ENCODE results near the gene EFHC1. TPM values are rescaled to one million over a fixed set of nuclear protein-coding genes. Genes with fewer than 3 reads are reported as not detected.
A peak's percentile ranks its signal among the peaks of the same experiment; 100 is the strongest.
"Not testable (repeated sequence)": the region's sequence is repeated elsewhere in the genome, so short reads cannot be mapped to it uniquely, and the experiment has no call there.

Gene EFHC1, protein sequence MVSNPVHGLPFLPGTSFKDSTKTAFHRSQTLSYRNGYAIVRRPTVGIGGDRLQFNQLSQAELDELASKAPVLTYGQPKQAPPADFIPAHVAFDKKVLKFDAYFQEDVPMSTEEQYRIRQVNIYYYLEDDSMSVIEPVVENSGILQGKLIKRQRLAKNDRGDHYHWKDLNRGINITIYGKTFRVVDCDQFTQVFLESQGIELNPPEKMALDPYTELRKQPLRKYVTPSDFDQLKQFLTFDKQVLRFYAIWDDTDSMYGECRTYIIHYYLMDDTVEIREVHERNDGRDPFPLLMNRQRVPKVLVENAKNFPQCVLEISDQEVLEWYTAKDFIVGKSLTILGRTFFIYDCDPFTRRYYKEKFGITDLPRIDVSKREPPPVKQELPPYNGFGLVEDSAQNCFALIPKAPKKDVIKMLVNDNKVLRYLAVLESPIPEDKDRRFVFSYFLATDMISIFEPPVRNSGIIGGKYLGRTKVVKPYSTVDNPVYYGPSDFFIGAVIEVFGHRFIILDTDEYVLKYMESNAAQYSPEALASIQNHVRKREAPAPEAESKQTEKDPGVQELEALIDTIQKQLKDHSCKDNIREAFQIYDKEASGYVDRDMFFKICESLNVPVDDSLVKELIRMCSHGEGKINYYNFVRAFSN
- 4.0 and 4.1 TPM in 2 replicates for total RNA-seq

DNA sequence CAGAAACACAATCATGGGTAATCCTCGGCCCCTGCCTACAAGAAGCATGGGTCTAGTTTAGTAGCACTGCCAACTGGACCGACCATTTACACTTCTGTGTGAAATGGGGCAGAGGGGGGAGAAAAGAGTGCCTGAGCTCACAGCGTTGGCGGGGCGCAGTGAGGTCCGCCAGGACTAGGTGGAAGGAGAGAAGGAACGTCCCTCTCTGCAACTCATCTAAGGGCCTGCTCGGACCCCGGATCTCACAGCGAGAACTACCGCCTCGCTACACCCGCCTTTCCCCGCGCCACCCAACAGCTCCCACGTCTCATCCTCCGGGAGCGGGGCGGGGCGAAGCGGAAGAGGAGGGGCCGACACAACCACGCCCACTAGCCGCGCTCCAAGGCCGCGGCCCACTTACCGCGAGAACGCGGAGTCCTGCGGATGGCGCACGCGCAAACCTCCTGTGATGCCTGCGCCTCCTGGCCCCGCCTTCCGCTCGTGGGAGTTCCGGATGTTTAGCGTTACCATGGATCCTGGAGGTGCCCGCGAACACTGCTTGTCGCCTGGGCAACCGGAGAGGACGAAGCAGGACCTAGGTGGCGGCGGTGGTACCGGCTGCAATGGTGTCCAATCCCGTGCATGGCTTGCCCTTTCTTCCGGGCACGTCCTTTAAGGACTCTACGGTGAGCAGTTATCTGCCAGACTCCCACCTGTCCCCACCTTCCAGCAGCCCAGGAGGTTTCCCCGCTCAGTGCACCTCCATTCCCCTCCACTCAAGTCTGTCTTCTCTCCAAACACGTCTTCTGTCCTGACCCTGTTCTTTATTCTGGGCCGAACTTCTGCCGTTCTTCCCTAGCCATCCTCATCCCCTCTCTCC lies at the start of gene EFHC1:
Gene EFHC1, plus strand, starts transcription at position 534 of the 859 bp plus-strand sequence. Its CDS starts 69 bp downstream, at position 603.
- peak; percentile 99 for DNase-seq (ENCODE audit: low read depth in 2 of 2)

DNA sequence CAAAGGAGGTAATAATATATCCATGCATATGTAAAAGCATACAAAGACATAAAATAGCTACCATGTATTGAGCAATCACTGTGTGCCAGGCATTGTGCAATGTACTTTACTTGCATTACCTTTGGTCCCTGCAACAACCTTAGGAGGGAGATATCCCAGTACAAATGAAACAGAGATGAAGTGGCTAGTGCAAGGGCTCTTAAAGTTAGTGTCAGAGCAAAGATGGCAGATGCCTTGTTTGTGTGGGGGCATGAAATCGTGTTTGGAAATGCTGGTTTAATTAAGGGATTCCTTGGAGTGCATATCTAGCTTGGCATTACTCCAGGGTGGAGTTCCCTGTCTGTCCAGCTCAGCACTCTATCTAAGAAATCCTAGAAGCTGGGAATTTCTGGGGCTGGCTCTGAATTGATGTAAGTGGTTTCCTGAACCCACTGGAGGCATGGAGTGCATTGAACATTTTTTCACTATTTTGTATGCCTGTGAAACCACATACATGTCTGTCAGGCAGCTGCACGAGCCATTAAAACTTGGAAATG lies 48.4 kb upstream of the EFHC1 start:
- no peak for DNase-seq (ENCODE audit: low read depth in 2 of 2)

DNA sequence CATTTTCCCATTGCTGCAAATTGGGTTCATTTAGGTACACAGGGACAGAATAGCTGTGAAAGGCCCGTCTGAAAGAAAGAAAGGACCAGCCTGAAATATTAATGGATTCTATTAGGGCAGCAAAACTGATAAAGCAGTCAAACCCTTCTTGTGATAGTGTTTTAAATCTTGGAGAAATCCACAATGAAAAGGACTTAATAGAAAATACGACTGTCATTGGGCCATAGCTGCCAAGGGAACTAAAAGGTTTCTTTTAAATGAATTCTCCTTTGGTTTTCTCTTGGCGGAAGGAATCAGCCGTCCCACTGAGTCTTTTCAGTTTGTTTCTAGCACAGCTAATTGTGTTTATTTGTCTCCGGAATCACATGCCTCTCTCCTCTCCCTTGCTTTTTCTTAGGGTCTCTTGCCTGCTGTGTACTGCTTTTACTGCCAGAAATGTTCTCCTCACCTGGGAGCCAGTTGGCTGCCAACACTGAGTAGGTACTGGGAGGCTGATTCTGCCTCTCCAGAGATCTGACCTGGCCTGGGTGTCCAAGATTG lies 46.9 kb upstream of the EFHC1 start:
- DNase-seq (ENCODE audit: low read depth in 2 of 2) = no peak

DNA sequence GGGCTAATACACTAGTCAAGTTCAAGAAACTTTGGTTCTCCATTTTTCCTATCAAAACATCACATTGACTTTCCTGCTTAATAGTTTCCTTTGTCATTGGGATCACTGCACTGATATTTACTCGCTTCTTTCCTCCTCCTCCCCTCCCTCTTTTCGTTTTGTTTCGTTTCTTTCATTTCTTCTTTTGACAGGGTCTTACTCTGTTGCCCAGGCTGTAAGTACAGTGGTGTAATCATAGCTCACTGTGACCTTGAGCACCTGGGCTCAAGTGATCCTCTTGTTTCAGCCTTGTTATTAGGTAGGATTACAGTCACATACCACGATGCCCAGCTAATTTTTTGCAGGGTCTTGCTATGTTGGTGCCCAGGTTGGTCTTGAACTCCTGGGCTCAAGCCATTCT lies 45.9 kb upstream of the EFHC1 start:
- no peak for DNase-seq (ENCODE audit: low read depth in 2 of 2)

DNA sequence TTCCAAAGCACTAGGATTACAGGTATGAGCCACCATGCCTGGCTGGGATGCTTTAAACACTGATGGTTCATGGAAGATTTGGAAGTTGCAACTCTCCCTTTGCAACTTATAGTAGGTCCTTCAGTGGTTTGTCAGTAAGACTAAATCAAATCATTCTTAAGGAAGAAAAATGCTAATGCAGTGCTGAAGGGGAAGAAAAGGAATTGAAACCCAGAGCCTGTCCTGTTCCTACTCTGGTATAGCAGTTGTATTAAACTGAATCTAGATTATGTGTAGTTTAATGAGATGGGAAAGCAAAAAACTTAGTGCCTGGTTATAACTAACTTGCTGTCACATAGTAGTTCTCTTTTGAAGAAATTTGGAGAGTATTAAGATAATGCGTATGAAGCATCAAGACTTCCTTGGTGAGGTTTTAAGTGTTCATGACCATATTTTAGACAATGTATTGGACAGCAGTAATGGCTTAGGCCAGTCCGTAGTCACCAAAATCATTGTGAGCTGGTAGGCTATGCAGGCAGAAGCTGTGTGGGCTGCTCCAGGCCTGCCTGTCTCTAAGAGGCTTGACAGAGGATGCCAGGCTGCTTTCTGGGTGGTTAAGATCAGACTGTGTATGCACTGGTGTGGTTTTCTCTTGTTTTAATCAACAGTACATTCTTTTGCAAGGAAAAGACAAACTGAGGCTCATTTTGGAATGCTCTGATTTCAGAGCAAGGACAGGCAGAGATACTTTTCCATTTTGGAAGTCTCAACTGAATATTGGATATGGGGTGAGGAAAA lies 44.2 kb upstream of the EFHC1 start:
- DNase-seq (ENCODE audit: low read depth in 2 of 2) = no peak

DNA sequence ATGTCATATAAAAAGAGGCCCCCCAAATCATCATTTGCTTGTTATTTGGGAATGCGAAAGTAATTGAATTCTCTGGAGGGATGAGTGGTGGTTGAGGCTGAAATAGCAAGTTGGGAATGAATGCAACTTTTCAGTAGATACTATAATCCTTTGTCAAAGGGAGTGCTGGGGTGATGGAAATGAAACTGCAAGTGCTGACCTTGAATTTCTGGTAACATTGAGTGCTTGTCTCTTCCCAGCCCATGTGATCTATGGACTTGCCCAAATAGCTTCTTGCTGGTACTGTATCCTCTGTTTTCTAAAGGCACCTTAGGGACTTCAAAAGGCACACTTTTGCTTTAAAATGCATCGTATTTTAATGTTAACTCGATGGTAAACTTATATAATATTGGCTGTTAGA lies 43.4 kb upstream of the EFHC1 start:
- DNase-seq (ENCODE audit: low read depth in 2 of 2) = no peak

DNA sequence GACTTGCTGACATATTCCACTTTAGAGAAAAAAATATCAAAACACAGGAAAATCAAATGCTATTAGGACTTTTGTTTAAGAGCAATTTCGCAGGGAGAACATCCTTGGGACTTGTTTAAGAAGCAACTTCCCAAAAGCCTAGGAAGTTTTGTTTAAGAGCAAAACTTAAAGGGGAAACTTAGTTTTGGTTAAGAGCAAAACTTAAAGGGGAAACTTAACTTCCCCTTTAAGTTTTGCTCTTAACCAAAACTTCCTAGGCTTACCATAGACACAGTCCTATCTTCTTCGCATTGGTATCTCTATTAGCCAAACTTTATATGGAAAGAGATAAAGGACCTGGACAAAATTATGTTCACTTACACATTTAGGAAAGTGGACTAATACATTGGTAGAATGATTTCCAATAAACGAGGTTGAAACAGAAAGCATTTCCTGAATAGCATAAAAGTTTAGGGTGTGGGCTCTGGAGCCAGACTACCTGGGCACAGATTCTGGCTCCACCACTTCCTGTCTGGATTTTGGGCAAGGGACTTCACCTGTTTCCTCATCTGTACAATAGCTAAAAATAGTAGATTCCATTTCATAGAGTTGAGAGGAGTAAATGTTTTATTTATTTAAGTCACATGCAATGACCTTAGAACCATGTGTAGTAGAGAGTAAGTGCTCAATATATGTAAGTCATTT lies 42.5 kb upstream of the EFHC1 start:
- no peak for DNase-seq (ENCODE audit: low read depth in 2 of 2)

DNA sequence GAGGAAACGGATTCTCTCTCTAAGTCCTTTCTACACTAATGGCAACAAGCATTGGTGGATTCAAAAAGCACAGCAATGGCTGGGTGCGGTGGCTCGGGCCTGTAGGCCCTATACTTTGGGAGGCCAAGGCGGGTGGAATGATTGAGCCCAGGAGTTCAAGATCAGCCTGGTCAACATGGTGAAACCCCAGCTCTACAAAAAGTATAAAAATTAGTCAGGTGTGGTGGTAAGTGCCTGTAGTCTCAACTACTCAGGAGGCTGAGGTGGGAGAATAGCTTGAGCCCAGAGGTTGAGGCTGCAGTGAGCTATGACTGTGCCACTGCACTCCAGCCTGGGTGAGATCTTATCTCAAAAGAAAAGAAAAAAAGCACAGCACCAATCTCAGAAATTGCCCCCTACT lies 38.9 kb upstream of the EFHC1 start:
- no peak for DNase-seq (ENCODE audit: low read depth in 2 of 2)

DNA sequence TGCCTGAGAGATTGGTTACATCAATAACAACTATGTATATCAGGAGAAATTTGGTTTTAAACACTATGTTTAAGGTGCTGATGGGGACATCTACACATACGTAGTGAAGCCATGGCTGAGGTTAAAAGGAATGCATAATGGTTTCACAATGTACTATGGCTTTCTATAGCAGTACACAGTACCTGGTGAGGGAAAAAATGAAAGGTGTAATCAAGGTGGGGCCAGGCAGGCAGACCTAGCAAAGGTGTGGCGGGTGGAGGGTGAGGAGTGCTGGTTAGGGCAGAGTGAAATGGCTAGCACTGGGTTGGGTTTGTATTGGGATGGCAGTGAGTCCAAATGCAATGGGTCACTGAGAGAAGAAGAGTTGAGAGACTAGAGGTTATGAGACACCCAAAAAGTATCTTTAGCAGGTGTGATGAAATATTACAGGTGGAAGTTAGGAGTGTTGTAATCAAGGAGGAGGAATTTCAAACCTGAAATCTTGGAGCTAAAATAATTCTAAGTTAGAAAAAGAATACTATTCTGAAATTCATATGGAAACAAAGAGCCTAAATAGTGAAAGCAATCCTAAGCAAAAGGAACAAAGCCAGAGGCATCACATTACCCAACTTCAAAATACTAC lies 35.9 kb upstream of the EFHC1 start:
- DNase-seq (ENCODE audit: low read depth in 2 of 2) = no peak

DNA sequence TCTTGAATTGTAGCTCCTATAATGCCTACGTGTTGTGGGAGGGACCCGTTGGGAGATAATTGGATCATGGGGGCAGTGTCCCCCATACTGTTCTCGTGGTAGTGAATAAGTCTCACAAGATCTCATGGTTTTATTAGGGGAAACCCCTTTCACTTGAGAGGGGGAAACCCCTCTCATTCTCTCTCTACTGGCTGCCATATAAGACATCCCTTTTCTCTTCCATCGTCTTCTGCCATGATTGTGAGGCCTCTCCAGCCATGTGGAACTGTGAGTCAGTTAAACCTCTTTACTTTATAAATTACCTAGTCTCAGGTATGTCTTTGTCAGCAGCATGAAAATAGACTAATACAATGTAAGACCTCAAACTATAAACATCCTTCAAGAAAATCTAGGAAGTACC lies 35.1 kb upstream of the EFHC1 start:
- no peak for DNase-seq (ENCODE audit: low read depth in 2 of 2)

DNA sequence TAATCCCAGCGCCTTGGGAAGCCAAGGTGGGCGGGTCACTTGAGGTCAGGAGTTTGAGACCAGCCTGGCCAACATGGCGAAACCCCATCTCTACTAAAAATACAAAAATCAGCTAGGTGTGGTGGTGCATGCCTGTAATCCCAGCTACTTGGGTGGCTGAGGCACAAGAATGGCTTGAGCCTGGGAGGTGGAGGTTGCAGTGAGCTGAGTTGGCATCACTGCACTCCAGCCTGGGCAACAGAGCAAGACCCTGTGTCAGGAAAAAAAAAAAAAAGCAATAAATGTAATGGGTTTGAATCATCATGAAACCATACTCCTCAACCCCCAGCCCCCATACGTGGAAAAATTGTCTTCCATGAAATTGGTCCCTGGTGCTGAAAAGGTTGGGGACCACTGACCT lies 32.0 kb upstream of the EFHC1 start:
- DNase-seq (ENCODE audit: low read depth in 2 of 2) = not testable (repeated sequence)

DNA sequence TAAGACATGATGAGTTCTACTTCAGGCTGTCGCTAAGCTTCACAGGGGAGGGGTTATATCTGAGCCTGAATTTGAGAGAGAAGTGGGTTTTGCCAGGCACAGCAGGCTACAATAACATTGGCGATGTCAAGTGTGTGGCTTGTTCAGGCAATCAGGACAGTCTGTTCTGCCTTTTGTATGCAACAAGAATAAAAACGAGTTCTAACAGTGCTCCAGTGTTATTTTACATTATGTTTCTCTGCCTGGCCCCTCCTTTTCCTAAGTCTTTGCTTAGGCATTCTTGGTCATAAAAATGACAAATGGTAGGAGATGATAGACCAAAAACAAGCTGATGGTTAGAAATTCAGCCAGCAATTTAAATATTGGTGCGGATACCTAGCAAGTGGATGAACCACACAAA lies 31.4 kb upstream of the EFHC1 start:
- DNase-seq (ENCODE audit: low read depth in 2 of 2) = no peak

DNA sequence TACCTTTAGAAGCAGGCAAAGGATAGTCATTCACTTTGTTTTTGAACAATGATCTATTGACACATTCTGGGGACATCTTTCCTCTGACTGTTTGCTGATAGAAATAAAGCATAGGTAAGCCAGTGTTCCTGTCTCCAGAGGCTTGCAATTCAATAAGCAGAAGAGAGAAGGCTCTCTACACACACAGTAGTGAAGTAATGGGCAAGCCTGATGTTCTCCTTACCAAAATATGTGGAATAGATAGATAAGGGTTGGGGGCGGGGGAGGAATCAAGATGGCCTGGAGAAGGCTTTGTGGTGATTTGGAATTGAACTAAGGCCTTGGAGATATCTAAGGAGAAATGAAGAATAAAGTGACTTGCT lies 30.9 kb upstream of the EFHC1 start:
- DNase-seq (ENCODE audit: low read depth in 2 of 2) = no peak

DNA sequence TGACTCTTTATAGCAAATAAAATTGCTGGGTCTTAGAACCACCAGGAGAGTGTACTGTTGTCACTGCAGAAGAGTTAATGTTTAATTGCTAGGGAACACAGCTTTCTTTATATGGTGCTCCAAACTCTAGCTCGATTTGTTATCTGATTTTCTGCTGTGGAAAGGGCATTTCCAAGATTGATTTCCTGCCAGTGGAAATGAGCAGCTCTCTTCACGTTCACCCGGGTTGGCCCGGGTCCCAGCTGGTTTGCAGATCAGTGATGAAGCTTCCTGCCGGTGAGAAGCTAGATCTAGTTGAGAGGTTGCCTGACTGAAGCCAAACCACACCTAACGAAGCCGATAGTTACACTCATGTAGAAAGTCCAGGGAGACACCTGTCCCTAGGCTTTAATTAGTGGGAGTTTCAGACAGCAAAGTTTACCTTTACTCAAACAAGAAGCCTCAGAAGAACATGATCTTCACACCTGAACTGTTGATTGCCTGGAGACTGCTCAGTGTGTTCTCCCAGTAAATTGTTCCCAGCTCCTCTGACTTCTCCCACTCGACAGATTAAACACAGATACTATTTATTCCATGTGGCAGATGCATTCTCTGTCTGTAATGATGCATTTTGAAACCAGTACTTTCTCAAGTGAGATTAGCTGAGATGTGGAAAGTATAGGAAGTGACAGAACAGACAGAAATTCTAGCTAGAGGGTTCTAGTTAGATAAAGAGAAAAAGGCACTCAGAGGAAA lies 30.3 kb upstream of the EFHC1 start:
- DNase-seq (ENCODE audit: low read depth in 2 of 2) = peak; percentile 82 to 88

DNA sequence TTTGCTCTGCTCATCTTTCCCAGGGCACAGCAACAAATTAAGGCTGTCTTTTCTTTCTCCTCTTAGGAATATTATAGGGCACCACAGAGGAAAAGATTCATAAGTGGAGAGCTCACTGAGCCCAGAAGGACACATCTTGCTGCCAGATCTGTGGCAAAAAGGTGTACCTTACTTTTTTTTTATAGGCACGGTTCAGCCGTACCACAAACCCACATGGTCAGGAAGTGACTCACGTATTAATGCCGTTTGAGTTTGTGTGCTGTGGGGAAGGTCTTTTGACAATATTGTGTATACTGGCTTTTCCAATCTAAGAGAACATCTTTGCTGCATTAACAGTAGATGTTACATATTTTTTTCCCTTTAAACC lies 29.8 kb upstream of the EFHC1 start:
- DNase-seq (ENCODE audit: low read depth in 2 of 2) = peak; percentile 77 to 78

DNA sequence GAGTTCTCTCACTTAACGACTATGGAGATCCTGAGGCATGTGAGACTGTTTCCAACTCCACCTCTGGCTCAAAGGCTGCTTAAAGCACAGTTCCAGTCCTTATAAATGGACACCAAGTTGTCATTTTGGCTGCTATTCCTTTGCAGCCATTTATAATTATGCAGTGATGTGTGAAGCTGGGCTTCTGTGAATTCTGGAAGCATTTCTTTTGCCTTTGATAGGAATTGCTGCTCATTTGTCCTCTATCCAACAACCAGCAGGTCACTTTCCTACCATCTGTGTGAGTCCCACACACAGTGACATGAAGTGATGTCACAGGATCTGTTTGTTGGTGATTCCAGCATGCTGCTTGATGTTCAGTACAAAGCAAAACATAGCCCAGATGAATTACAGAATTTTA lies 28.5 kb upstream of the EFHC1 start:
- DNase-seq (ENCODE audit: low read depth in 2 of 2) = no peak

DNA sequence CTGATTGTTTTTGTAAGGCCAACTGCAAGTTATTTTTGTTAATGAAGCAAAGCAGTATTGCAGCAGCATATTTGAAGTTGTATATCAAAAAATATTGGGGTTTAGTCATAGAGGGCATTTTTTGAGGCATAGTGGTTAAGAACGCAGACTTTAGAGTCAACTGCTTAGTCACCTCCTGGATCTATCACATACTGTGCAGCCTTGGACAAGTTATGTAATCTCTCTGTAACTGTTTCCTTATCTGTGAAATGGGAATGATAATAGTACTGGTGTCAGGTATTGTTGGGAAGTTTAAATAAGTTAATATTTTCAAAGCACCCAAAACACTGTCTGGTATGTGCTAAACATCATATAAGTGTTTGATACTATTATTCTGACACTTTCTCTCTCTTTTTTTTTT lies 27.2 kb upstream of the EFHC1 start:
- DNase-seq (ENCODE audit: low read depth in 2 of 2) = peak in 1 of 2 donors; percentile 43

DNA sequence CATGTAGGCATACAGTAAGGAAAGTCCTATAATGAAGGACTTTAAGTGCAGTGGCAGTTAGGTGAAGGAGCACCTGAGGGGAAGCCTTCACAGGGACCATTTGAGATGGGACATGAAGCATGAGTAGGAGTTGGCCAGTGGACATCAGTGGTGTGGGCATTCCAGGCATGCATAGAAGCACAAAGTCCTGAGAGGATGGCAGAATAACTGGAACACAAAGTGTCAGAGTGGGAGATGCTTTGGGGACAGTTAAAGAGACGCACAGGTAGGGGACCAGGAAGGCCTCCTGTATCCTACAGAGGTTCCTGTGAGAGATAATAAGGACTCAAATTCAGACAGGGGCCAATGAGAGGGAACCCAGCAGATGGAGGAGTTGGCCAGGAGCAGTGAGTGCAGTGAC lies 26.4 kb upstream of the EFHC1 start:
- no peak for DNase-seq (ENCODE audit: low read depth in 2 of 2)

DNA sequence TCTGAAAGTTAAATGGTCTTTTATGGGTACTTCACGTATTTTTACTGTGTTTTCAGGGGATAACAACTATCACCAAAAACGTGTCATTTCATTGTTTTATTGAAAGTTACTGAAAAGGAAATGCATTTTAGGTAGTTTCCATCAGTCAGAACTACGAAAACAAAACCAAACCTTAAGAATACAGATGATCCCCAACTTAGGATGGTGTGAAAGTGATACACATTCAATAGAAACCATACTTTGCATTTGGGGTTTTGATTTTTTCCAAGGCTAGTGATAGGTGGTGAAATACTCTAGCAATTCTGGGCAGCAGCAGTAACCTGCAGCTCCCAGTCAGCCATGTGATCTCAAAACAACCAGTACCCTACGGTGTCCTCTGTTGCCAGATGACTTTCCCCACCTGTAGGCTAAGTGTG lies 25.9 kb upstream of the EFHC1 start:
- no peak for DNase-seq (ENCODE audit: low read depth in 2 of 2)

Measured in lung microvascular endothelial cell (primary cell).